Prostate gland (tissue), 2 donors: ENCODE data around the gene PLCB4.

ENCODE experiments used
- POLR2A ChIP-seq: fragments of 450-650 bp; IDR thresholded peaks from one replicate; pipeline ENCODE4 v1.6.1; 2016; ENCODE audit warnings: antibody characterized with exemption, mild to moderate bottlenecking
- POLR2AphosphoS5 ChIP-seq: sonication (generic); formaldehyde crosslinking; IDR thresholded peaks from one replicate; pipeline ENCODE4 v1.6.1; 2017; ENCODE audit warnings: antibody characterized with exemption
- TF ChIP-seq, protein P1 (sequence below), 4 experiments: fragments of 200-600 bp in 2 of 4; fragments of 450-650 bp in 2 of 4; sonication (generic) in 2 of 4; IDR thresholded peaks; 1 replicate in 3 of 4; 2 replicates in 1 of 4; pipeline ENCODE4 v1.5.1; 2016 to 2019; ENCODE audit warnings: antibody characterized with exemption in 4 of 4, mild to moderate bottlenecking in 2 of 4, moderate library complexity in 2 of 4

DNA sequence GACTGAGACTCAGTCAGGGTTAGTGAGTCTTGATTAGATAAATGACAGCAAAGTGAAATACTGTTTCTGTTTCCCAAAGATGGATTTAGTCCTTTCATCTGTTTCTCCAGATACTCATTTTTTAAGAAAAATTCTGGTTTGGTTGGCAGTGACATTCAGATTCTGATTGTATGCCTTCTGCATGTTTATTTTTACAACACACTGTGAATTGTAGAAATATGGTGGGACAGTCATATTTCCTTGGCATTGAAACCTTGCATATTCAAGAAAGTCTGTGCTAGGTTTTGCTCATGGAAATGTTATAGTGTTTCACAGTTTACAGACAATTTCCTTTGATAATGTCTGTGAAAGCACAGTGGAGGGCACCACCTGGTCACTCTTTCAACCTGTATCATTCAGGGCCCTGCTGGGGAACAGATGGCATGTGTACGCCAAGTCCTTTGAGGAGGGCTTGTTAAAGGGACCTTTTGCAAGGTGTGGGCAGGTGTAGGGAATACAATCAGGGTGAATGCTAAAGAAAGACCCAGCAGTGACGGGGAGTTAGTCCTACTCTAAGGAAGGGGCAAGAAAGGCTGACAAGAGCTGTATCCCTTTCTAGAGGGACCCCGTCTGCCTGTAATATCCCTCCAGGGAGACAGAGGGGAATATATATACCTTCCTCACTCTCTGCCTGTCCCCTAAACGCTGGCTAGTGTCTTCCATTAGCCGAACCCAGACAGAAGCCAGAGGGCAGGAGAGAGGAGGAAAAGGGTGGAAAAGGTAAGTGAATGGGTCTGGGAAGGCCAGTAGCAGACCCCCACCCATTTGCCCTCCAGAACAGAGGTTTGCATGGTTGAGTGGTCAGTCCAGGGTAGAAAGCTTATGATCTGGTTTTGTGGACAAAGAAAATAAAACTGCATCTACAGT lies 10.2 kb downstream of the PLCB4 start:
- TF ChIP-seq, protein P1, sequence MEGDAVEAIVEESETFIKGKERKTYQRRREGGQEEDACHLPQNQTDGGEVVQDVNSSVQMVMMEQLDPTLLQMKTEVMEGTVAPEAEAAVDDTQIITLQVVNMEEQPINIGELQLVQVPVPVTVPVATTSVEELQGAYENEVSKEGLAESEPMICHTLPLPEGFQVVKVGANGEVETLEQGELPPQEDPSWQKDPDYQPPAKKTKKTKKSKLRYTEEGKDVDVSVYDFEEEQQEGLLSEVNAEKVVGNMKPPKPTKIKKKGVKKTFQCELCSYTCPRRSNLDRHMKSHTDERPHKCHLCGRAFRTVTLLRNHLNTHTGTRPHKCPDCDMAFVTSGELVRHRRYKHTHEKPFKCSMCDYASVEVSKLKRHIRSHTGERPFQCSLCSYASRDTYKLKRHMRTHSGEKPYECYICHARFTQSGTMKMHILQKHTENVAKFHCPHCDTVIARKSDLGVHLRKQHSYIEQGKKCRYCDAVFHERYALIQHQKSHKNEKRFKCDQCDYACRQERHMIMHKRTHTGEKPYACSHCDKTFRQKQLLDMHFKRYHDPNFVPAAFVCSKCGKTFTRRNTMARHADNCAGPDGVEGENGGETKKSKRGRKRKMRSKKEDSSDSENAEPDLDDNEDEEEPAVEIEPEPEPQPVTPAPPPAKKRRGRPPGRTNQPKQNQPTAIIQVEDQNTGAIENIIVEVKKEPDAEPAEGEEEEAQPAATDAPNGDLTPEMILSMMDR (IDR thresholded peaks at IDR 0.05) = no peak
- TF ChIP-seq POLR2AphosphoS5 = no peak
- TF ChIP-seq POLR2A = no peak
